RWPE2 (cell line): ENCODE data around the gene DNAH9.

ENCODE experiments used
- ATAC-seq: fragments of 200-7000 bp; cut with Tn5 transposase; 3 replicates; pipeline ENCODE4 v1.9.1; 2021; ENCODE audit warnings: low read depth
- DNase-seq: peaks from one replicate; pipeline ENCODE4 v3.0.0-alpha.2; 2020; ENCODE audit warnings: low spot score
- H3K27ac ChIP-seq: fragments of 450-650 bp; 2 replicates; pipeline ENCODE4 v1.5.1; 2017; ENCODE audit warnings: mild to moderate bottlenecking; ENCODE audit not compliant: poor library complexity, severe bottlenecking
- H3K27me3 ChIP-seq: fragments of 250-450 bp; sonication (Bioruptor Pico); 2 replicates; pipeline ENCODE4 v1.5.1; 2021; ENCODE audit warnings: mild to moderate bottlenecking, moderate library complexity; ENCODE audit not compliant: insufficient read depth, poor library complexity, severe bottlenecking
- H3K36me3 ChIP-seq: fragments of 250-450 bp; sonication (Bioruptor Pico); 2 replicates; pipeline ENCODE4 v1.5.1; 2020; ENCODE audit warnings: low read depth, mild to moderate bottlenecking, moderate library complexity
- H3K4me1 ChIP-seq: fragments of 250-450 bp; sonication (Bioruptor Pico); 2 replicates; pipeline ENCODE4 v1.5.1; 2021; ENCODE audit warnings: mild to moderate bottlenecking, moderate library complexity; ENCODE audit not compliant: insufficient read depth, poor library complexity, severe bottlenecking
- H3K4me3 ChIP-seq: fragments of 250-450 bp; sonication (Bioruptor Pico); 2 replicates; pipeline ENCODE4 v1.5.1; 2021; ENCODE audit warnings: mild to moderate bottlenecking, moderate library complexity; ENCODE audit not compliant: severe bottlenecking
- H3K9me3 ChIP-seq: fragments of 250-450 bp; sonication (Bioruptor Pico); 2 replicates; pipeline ENCODE4 v1.5.1; 2021; ENCODE audit warnings: mild to moderate bottlenecking, moderate library complexity; ENCODE audit not compliant: severe bottlenecking
- CTCF ChIP-seq: fragments of 450-650 bp; IDR thresholded peaks from one replicate; pipeline ENCODE4 v1.5.1; 2017; ENCODE audit warnings: mild to moderate bottlenecking, moderate library complexity; ENCODE audit not compliant: poor library complexity, severe bottlenecking

The DNAH9 gene

GRCh38 chr17:11744696-11745095 is 146.4 kb downstream of the DNAH9 start:
- DNase-seq (no peak), ATAC-seq (no peak)
- H3K9me3 ChIP-seq = peaks cover 2% of the 10 kb centered on the region
- no peaks in the 10 kb centered on the region for H3K27me3 ChIP-seq
- TF ChIP-seq CTCF = no peak
- H3K36me3 ChIP-seq = no peaks in the 10 kb centered on the region
- H3K4me3 ChIP-seq = no peak overlapping the region
- H3K4me1 ChIP-seq = no peaks in the 10 kb centered on the region
- no peak overlapping the region for H3K27ac ChIP-seq

GRCh38 chr17:11747441-11747840 is 149.2 kb downstream of the DNAH9 start:
- Histone ChIP-seq H3K36me3 (no peaks in the 10 kb centered on the region), H3K27ac (no peak overlapping the region), H3K4me3 (no peak overlapping the region), H3K27me3 (no peaks in the 10 kb centered on the region), H3K4me1 (no peaks in the 10 kb centered on the region), H3K9me3 (peaks cover 2% of the 10 kb centered on the region)
- no peak for TF ChIP-seq CTCF
- ATAC-seq = no peak
- DNase-seq = no peak

- no peaks in the 10 kb centered on the region for H3K36me3 ChIP-seq
- H3K4me1 ChIP-seq = no peaks in the 10 kb centered on the region
- no peak for TF ChIP-seq CTCF
- ATAC-seq (no peak), DNase-seq (no peak)
- H3K27me3 ChIP-seq = no peaks in the 10 kb centered on the region
- no peak overlapping the region for H3K27ac ChIP-seq
- peaks cover 2% of the 10 kb centered on the region for H3K9me3 ChIP-seq
- H3K4me3 ChIP-seq = no peak overlapping the region
Observed at GRCh38 chr17:11757815-11758214, 159.5 kb downstream of the DNAH9 start.

- Histone ChIP-seq H3K4me1 (no peaks in the 10 kb centered on the region), H3K27ac (no peak overlapping the region), H3K27me3 (no peaks in the 10 kb centered on the region), H3K4me3 (no peak overlapping the region), H3K36me3 (no peaks in the 10 kb centered on the region), H3K9me3 (no peaks in the 10 kb centered on the region)
- DNase-seq (no peak), ATAC-seq (no peak)
- no peak for TF ChIP-seq CTCF
Observed at GRCh38 chr17:11768106-11768505, 169.8 kb downstream of the DNAH9 start.

GRCh38 chr17:11768981-11769380 is 170.7 kb downstream of the DNAH9 start:
- TF ChIP-seq CTCF = no peak

More at GRCh38 chr17:11768981-11769380, 170.7 kb downstream of the DNAH9 start:
- no peak for DNase-seq
- ATAC-seq = no peak
- Histone ChIP-seq H3K4me3 (no peak overlapping the region), H3K36me3 (no peaks in the 10 kb centered on the region), H3K27ac (no peak overlapping the region), H3K9me3 (no peaks in the 10 kb centered on the region), H3K27me3 (no peaks in the 10 kb centered on the region), H3K4me1 (no peaks in the 10 kb centered on the region)
